VCaP (cell line): ENCODE measurements around the gene GINS2.

Source experiments
- H3K27ac ChIP-seq: fragments of 450-650 bp; 2 replicates; pipeline ENCODE4 v1.5.1; 2017
- CTCF ChIP-seq: fragments of 450-650 bp; conservative IDR thresholded peaks from 2 replicates; pipeline ENCODE4 v1.5.1; 2017; ENCODE audit warnings: mild to moderate bottlenecking, moderate library complexity

Gene GINS2

GRCh38 chr16:85678821-85679220, 9.9 kb downstream of the GINS2 start:
- no peak for TF ChIP-seq CTCF
- H3K27ac ChIP-seq: no peak overlapping the region

- TF ChIP-seq CTCF: no peak
- no peak overlapping the region for H3K27ac ChIP-seq
These were observed 10.7 kb downstream of the GINS2 start for GRCh38 chr16:85678016-85678415.

GRCh38 chr16:85677383-85677967, 11.3 kb downstream of the GINS2 start:
- H3K27ac ChIP-seq: no peak overlapping the region
- TF ChIP-seq CTCF: no peak

GRCh38 chr16:85676466-85676865, 12.3 kb downstream of the GINS2 start:
- H3K27ac ChIP-seq: no peak overlapping the region
- TF ChIP-seq CTCF: no peak

GRCh38 chr16:85675251-85675874, 13.4 kb downstream of the GINS2 start:
- no peak overlapping the region for H3K27ac ChIP-seq
- peak; percentile 29; the same call in 1 of the 2 replicates for TF ChIP-seq CTCF

- peak overlapping the region; percentile 28; the same call in 1 of the 2 replicates for H3K27ac ChIP-seq
These were observed 13.9 kb downstream of the GINS2 start for GRCh38 chr16:85674828-85675227.

GRCh38 chr16:85674418-85674755, 14.4 kb downstream of the GINS2 start:
- peak overlapping the region; percentile 28; the same call in 1 of the 2 replicates for H3K27ac ChIP-seq
- no peak for TF ChIP-seq CTCF

More at GRCh38 chr16:85674828-85675227, 13.9 kb downstream of the GINS2 start:
- no peak for TF ChIP-seq CTCF
